ENCODE data around the gene CD180. TPM values are rescaled to one million over a fixed set of nuclear protein-coding genes. Genes with fewer than 3 reads are reported as not detected.

The CD180 gene
- total and polyA plus RNA-seq, 2 donors (not counting 1 experiment from before 2014, with no cell fraction given), result 0.28 TPM; not detected in 1

DNA sequence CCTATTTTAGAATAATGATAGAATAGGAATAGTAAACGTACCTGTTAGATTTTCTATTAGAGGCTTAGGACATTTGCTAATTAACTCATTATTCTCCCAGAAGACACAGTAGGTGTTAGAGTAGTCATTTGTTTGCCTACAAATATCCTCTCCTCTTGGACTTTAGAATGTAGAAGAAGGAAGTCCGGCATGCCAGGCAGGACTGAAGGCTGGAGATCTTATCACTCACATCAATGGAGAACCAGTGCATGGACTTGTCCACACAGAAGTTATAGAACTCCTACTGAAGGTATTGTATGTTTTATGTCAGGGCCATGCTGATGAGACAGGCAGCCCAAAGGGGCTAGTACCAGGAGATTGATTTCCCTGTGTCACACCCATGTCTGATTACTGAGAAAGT lies 43.3 kb downstream of the CD180 start:
- H3K27ac ChIP-seq (ENCODE audit: insufficient read depth, low read length), result no peak overlapping the region

GRCh38 chr5:67152400-67152799 lies 44.2 kb downstream of the CD180 start:
- no peaks in the 10 kb centered on the region for H3K27me3 ChIP-seq (ENCODE audit: control insufficient read depth, insufficient read depth, low read length)
- no peaks in the 10 kb centered on the region for H3K79me2 ChIP-seq (ENCODE audit: control insufficient read depth, insufficient read depth, low read length)
- H4K20me1 ChIP-seq (ENCODE audit: control insufficient read depth, extremely low read depth, insufficient read depth, low read length), result no peaks in the 10 kb centered on the region
- no peak for TF ChIP-seq EZH2 (IDR thresholded peaks at IDR 0.05; ENCODE audit: low read length, missing control alignments)
- TF ChIP-seq, protein P1, sequence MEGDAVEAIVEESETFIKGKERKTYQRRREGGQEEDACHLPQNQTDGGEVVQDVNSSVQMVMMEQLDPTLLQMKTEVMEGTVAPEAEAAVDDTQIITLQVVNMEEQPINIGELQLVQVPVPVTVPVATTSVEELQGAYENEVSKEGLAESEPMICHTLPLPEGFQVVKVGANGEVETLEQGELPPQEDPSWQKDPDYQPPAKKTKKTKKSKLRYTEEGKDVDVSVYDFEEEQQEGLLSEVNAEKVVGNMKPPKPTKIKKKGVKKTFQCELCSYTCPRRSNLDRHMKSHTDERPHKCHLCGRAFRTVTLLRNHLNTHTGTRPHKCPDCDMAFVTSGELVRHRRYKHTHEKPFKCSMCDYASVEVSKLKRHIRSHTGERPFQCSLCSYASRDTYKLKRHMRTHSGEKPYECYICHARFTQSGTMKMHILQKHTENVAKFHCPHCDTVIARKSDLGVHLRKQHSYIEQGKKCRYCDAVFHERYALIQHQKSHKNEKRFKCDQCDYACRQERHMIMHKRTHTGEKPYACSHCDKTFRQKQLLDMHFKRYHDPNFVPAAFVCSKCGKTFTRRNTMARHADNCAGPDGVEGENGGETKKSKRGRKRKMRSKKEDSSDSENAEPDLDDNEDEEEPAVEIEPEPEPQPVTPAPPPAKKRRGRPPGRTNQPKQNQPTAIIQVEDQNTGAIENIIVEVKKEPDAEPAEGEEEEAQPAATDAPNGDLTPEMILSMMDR (conservative IDR thresholded peaks at IDR 0.05 in 1 of 2, IDR thresholded peaks at IDR 0.05 in 1 of 2; ENCODE audit: low read depth in 1 of 2, low read length in 2 of 2), result no peak
- no peak overlapping the region for H3K9ac ChIP-seq (ENCODE audit: insufficient read depth, low read length)
- H3K4me1 ChIP-seq (ENCODE audit: control insufficient read depth, extremely low read depth, insufficient read depth, low read length), result no peaks in the 10 kb centered on the region
- H3K4me2 ChIP-seq (ENCODE audit: extremely low read depth, insufficient read depth, low read length), result no peak overlapping the region
- H3K36me3 ChIP-seq (ENCODE audit: control insufficient read depth, insufficient read depth, low read length), result no peaks in the 10 kb centered on the region
- no peak for DNase-seq (ENCODE audit: low read depth in 2 of 2)
- no peak overlapping the region for H3K4me3 ChIP-seq (replicated peaks in 1 of 4; ENCODE audit: control extremely low read depth in 1 of 4, insufficient read depth in 1 of 4, low read depth in 3 of 4, low read length in 4 of 4)
- no peaks in the 10 kb centered on the region for H3K9me3 ChIP-seq (ENCODE audit: control insufficient read depth, insufficient read depth, low read depth, low read length)
- no peak overlapping the region for H3K27ac ChIP-seq (ENCODE audit: insufficient read depth, low read length)
- H2AFZ ChIP-seq (ENCODE audit: low read length), result no peak overlapping the region

More for the DNA sequence above, 43.3 kb downstream of the CD180 start:
- no peak overlapping the region for H2AFZ ChIP-seq (ENCODE audit: low read length)
- H3K79me2 ChIP-seq (ENCODE audit: control insufficient read depth, insufficient read depth, low read length), result no peaks in the 10 kb centered on the region
- TF ChIP-seq, protein P1 (conservative IDR thresholded peaks at IDR 0.05 in 1 of 2, IDR thresholded peaks at IDR 0.05 in 1 of 2; ENCODE audit: low read depth in 1 of 2, low read length in 2 of 2), result no peak
- no peak for TF ChIP-seq EZH2 (IDR thresholded peaks at IDR 0.05; ENCODE audit: low read length, missing control alignments)
- H3K27me3 ChIP-seq (ENCODE audit: control insufficient read depth, insufficient read depth, low read length), result no peaks in the 10 kb centered on the region
- H3K4me2 ChIP-seq (ENCODE audit: extremely low read depth, insufficient read depth, low read length), result no peak overlapping the region
- no peaks in the 10 kb centered on the region for H4K20me1 ChIP-seq (ENCODE audit: control insufficient read depth, extremely low read depth, insufficient read depth, low read length)
- no peak overlapping the region for H3K4me3 ChIP-seq (replicated peaks in 1 of 4; ENCODE audit: control extremely low read depth in 1 of 4, insufficient read depth in 1 of 4, low read depth in 3 of 4, low read length in 4 of 4)
- no peak for DNase-seq (ENCODE audit: low read depth in 2 of 2)
- no peaks in the 10 kb centered on the region for H3K9me3 ChIP-seq (ENCODE audit: control insufficient read depth, insufficient read depth, low read depth, low read length)
- no peaks in the 10 kb centered on the region for H3K4me1 ChIP-seq (ENCODE audit: control insufficient read depth, extremely low read depth, insufficient read depth, low read length)
- no peak overlapping the region for H3K9ac ChIP-seq (ENCODE audit: insufficient read depth, low read length)
- no peaks in the 10 kb centered on the region for H3K36me3 ChIP-seq (ENCODE audit: control insufficient read depth, insufficient read depth, low read length)

DNA sequence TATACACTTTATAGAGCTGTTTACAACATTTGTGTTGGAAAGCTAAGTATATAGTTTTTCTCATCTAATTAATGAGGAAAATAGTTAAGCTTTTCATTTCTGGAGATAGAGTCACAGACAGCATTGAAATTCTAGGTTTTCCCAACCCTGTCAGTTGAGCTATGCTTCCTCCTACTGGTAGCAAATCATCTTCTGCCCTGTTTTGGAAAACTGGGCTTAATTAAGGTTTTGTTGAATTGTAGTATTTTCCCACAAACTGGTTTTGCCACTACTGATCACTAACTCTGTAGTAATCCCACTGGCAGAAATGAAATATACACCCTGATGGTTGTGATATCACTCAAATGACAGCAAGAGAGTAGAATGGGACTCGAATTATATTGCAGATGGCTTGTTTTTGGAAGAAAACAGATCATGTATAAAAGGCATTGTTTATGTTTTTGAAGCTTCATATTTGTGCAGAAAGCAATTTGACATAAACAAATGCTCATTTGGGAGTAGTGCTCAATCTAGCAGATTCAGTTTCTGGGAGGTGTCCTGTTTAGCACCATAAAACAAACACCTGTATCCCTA lies 46.6 kb downstream of the CD180 start:
- Histone ChIP-seq H3K36me3 (ENCODE audit: control insufficient read depth, insufficient read depth, low read length) (peaks cover 2% of the 10 kb centered on the region), H2AFZ (ENCODE audit: low read length) (no peak overlapping the region), H3K9ac (ENCODE audit: insufficient read depth, low read length) (no peak overlapping the region), H3K9me3 (ENCODE audit: control insufficient read depth, insufficient read depth, low read depth, low read length) (no peaks in the 10 kb centered on the region), H3K27me3 (ENCODE audit: control insufficient read depth, insufficient read depth, low read length) (no peaks in the 10 kb centered on the region), H3K4me2 (ENCODE audit: extremely low read depth, insufficient read depth, low read length) (peak overlapping the region; percentile 94), H3K4me3 (replicated peaks in 1 of 4; ENCODE audit: control extremely low read depth in 1 of 4, insufficient read depth in 1 of 4, low read depth in 3 of 4, low read length in 4 of 4) (peak overlapping the region; percentile 14 to 50 (median 37)), H4K20me1 (ENCODE audit: control insufficient read depth, extremely low read depth, insufficient read depth, low read length) (no peaks in the 10 kb centered on the region), H3K4me1 (ENCODE audit: control insufficient read depth, extremely low read depth, insufficient read depth, low read length) (no peaks in the 10 kb centered on the region), H3K79me2 (ENCODE audit: control insufficient read depth, insufficient read depth, low read length) (no peaks in the 10 kb centered on the region), H3K27ac (ENCODE audit: insufficient read depth, low read length) (no peak overlapping the region)
- peak in 1 of 2 donors; percentile 72 for DNase-seq (ENCODE audit: low read depth in 2 of 2)
- TF ChIP-seq, protein P1 (conservative IDR thresholded peaks at IDR 0.05 in 1 of 2, IDR thresholded peaks at IDR 0.05 in 1 of 2; ENCODE audit: low read depth in 1 of 2, low read length in 2 of 2), result peak; percentile 77 to 79
- no peak for TF ChIP-seq EZH2 (IDR thresholded peaks at IDR 0.05; ENCODE audit: low read length, missing control alignments)
